DND-41 (cell line): ENCODE data around the gene CYP17A1.

Experiments
- EZH2 ChIP-seq: IDR thresholded peaks from 3 replicates; pipeline ENCODE4 v1.6.1; 2012; ENCODE audit warnings: borderline replicate concordance, low read depth, mild to moderate bottlenecking, moderate library complexity, low read length, inconsistent platforms; ENCODE audit not compliant: severe bottlenecking
- TF ChIP-seq, protein P1 (sequence below): IDR thresholded peaks from 2 replicates; pipeline ENCODE4 v1.5.1; 2012; ENCODE audit warnings: borderline replicate concordance, low read length, moderate library complexity, mild to moderate bottlenecking; ENCODE audit not compliant: poor library complexity, severe bottlenecking; ENCODE audit errors: extremely low read depth

DNA sequence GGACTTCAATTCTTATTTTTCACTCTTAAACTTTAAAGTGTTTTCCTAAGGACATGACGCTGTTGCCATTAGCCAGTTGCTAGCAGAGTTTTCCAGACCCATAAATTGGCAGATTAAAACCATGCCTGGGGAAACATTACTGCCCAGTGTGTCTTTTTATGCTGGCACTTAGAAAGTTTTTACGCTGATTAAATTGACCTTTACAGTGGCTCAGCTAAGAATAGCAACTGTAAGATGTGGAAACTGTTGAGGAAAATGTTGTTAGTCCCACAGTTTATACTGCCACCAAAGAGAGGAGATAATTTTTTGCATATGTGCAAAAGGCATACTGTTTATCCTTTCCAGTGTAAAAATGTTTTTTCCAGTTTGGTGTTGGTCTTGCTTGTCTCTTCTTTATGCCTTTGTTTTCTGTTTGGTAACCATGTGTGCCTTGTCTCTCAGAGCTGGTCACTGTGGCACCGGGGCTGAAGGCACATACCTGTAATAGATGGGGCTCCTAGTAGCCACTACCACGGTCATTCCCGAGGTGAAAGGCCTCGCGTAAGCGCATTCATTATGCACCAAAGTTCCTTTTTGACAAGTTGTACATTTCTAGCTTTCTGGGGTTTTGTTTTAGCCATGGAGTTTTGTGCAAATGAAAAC is 45.3 kb downstream of the CYP17A1 start:
- TF ChIP-seq, protein P1, sequence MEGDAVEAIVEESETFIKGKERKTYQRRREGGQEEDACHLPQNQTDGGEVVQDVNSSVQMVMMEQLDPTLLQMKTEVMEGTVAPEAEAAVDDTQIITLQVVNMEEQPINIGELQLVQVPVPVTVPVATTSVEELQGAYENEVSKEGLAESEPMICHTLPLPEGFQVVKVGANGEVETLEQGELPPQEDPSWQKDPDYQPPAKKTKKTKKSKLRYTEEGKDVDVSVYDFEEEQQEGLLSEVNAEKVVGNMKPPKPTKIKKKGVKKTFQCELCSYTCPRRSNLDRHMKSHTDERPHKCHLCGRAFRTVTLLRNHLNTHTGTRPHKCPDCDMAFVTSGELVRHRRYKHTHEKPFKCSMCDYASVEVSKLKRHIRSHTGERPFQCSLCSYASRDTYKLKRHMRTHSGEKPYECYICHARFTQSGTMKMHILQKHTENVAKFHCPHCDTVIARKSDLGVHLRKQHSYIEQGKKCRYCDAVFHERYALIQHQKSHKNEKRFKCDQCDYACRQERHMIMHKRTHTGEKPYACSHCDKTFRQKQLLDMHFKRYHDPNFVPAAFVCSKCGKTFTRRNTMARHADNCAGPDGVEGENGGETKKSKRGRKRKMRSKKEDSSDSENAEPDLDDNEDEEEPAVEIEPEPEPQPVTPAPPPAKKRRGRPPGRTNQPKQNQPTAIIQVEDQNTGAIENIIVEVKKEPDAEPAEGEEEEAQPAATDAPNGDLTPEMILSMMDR = no peak
- no peak for TF ChIP-seq EZH2
